NCI-H1092 treated with DMSO at 0.1 percent for 48 hours (cell line): Measurements from ENCODE around the gene ZBTB16.

ENCODE experiments used
- DNase-seq: peaks from one replicate; lab custom pipeline; 2025; lab: John Stamatoyannopoulos, UW

The ZBTB16 gene

DNA sequence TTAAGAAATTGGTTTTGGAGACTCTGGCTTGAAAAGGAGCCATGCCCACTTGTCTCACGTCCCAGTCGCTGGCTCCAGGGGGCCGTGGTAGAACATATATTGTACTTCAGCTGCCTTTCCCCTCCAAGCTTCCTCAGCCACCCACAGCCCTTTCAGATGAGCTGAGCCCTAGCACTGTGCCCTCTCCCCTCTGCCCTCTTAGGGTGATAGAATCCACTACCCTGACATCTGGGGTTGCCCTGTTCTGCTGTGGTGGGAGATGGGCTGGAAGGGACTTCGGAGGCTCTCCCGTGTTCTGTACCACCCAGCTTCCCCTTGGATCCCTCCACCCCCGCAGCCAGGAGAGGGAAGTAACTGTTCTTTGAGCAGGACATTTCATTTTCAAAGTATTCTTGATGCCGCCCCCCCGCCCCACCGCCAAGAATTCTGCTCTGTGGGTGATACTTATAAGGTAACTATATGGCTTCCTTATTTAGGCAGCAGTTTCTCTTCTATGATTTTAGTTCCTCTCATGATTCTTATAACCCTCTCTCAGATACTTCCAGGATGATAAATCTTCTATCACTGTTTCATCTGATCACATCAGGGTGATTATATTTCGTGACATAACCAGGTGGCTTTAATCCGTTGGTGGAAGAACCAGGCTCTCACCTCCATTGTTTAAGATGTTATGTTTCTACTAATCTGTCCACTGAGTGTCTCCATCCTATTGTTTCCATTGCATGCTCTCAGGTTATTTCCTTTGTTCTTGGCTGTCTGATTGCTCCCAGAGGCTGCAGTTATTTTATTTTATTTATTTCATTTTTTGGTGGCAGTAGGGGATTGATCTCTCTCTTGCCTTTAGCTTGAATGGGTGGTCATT is 24.1 kb downstream of the ZBTB16 start:
- no peak for DNase-seq

DNA sequence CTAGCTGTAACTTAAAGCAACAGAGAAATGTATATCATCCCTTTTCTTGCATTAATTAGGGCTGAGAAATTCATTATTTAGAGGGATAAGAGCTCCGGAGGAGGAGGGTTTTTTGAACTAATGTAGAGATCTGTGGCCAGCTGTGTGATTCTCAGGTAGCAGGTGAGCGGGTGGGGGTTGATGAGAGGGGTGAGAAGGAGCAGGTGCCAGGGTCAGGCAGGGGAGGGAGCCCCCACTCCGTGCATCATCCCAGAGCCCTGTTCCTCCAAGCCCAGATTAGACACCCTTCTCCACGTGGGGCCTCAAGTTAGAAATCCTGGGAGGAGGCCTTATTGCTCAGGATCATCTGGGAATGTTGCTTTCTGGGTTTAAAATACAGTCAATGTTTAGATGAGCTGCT is 24.9 kb downstream of the ZBTB16 start:
- DNase-seq, result no peak

DNA sequence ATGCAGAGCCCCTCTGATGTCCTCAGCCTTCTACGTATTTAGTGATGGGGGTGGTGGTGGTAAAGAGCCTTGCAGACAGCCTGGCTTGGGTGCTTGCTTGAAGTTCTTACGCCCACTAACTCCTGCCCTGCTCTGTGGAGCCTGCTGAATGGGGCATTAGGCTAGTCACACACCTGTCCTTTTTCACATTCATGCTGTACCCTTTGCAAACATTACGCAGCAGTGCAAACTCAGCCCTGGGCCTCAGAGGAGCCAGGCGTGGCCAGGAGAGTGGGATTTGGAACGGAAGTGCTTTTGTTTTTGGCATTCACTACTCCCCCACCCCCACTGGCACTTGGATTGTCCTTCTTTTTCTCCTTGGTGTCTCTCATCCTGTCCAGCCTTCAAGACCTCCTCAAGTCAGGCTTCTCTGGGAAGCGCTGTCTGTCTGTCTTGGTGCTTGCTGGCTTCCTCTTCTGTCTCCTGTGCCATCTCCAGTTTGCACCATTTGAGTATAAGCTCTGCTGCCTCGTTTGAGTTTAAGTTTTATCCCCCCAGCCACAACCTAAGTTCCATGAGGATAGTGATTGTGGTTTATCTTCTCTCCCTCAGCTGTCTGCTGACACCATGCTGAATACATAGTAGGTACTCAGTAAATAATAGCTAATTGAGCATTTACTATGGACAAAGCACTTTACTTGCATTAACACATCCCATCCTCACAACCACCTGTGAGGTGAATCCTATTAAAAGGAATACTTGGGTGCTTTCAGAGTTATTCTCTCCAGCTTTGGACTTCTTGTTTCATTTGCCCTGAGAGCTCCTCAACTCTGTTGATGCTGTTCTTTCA is 26.7 kb downstream of the ZBTB16 start:
- peak; percentile 74 for DNase-seq

DNA sequence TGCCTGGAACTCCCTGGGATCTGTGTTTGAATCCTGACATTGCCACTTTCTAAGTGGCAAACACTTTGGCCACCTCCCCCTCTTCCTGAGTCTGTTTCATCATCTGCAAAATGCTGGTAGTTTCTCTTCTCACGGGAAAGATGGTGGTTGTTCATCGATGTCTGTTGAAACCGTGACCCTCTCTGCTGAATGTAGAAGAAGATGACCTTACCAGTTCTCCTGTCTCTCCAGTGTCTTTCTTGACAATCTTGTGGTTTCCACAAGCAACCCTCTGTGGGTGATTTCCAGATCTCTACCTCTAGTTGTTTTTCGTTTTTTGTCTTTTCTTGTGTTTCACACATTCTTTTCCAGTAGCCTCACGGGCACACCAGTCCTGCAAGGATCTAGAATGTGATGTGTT is 27.5 kb downstream of the ZBTB16 start:
- DNase-seq, result no peak

DNA sequence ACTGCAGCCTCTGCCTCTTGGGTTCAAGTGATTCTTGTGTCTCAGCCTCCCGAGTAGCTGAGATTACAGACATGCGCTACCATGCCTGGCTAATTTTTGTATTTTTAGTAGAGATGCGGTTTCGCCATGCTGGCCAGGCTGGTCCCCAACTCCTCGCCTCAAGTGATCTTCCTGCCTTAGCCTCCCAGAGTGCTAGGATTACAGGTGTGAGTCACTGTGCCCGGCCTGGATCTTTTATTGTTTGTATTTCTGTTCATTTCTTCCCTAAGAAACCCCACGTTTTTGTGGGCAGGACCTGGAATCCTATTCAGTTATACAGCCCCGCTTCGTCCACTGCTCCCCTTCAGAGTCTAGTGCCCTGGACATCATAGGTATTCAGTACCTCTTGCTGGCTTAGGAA is 28.7 kb downstream of the ZBTB16 start:
- DNase-seq, result no peak

DNA sequence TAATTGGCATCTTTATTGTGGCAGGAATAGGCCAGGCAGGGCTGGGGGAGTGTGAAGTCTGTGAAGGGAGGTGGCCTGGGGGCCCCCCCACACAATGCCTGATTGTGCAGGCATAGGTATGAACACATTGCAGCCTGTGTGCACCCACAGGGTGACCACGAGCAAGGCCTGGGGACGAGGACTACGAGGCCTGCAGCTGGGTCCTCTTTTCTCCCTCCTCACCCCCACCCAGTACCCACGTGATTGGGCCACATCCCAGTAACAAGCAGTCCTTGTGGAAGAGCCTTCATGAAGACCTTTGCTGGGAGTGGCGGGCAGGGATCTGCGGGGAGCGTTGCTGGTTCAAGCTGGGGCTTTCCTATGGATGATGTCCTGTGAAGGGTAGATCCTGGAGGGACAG is 29.3 kb downstream of the ZBTB16 start:
- no peak for DNase-seq

DNA sequence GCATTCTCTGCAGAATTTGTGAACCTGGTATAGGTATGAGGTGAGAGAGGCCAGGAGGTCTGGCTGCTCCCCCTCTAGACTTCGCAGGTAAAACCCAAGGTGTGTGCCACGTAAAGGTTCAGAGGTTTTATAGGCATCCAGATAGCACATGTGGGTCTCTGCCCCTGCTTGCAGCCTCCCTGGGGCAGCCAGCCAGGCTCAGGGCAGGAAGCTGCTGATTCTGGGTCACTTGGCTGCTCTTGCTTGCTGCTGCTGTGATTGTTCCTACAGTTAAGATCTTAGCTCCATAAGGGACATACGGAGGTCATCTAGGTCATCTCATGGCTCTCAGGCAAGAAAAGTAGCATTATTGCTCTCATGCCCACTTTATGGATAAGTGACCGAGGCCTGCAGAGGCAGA is 30.2 kb downstream of the ZBTB16 start:
- no peak for DNase-seq

DNA sequence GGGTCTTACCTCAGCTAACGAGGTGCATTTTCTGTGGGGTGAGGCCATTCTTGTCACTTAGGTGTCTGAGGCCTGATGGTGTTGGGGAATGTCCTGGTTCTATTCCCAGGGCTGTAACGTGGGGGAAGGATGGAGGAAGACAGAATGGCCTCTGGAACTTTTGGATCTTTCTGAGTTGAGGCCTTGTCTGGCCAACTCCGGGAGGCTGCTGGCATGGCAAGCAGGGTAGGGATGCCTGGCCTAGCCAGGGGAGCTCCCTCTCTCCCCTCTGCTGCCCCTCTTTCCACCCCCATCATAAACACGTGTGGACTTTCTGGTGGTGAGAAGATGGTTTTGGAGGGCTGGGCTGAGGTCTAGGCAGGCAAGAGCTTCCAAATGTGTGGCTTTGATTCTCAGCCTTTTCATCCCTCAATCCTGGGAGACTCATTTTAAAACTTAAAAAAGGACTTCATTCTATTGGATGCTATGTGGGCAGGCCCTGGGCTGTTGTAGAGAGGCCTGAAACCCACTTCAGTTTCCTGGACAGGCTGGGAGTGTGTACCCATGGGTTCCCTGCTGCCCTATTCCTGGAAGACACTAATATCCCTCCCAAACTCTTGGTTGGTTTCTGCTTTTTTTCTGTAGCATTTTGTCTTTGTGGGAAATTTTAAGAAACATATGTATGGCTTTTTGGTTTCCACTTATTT is 30.9 kb downstream of the ZBTB16 start:
- no peak for DNase-seq

DNA sequence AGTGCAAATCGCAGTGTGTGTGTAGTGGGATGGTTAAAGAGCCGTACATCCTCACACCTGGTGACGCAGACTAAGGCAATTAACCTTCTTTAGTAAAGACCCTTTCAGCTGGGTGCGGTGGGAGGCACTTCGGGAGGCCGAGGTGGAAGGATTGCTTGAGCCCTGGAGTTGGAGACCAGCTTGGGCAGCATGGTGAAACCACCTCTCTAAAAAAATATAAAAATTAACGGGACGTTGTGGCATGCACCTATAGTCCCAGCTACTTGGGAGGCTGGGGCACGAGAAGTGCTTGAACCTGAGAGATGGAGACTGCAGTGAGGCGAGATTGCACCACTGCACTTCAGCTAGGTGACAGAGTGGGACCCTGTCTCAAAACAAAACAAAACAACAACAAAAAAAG is 31.5 kb downstream of the ZBTB16 start:
- no peak for DNase-seq

DNA sequence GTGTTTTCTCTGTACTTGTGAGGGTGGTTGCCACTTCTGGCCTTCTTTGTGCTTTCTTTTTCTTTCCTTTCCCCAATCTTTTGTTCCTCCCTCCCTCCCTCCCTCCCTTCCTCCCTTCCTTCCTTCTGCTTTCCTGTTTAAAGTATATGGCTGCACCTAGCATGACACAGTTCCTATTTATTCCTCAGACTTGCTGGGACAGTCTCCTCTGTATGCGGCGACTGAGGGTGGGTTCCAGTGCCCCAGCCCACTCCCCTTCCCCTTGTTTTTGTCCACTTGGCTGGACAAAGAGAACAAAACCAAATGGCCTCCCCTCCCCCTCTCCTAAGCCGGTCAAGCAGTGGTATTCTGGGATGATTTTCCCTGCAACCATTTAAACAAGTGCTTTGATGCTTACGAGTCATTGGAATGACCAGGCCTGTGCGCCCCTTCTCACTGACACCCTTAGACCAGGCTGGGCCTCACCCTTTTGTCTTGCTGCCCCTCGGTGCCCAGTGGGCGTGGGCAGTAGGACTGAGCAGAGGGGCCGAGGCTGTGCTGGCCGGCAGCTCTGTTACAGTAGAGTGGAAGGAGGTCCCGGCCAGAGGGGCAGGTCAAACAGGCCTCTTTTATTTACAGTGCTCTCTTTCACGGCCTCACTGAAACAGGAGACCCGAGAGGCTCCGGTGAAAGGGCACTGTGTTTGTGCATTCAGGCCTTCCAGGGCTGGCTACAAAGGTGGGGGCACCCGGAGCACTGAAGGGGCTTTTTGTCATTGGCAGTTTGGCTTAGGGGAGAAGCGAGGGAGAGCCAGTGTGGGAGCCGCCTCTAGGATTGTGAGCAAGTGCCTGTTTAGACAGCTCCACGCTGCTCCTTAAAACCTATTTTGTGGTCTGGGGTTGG is 32.2 kb downstream of the ZBTB16 start:
- peak; percentile 11 for DNase-seq

DNA sequence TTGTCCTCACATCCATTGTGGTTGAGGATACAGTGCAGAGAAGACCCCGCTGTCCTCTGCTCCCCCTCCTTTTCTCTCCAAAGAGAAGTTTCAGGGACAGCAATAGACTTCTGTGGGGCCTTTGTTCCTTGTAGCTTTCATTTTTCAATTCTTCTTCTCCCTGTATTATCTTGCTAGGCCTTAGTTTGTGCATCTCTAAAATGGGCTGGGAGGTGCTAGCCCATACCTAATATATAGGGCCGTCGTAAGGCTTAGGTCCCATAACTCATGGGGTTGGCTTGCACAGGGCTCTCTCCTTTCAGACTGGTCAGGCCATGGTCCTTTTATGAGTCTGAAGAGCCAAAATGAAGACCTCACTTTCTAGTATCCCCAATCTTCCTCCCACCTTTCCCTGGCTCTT is 33.0 kb downstream of the ZBTB16 start:
- DNase-seq, result no peak

DNA sequence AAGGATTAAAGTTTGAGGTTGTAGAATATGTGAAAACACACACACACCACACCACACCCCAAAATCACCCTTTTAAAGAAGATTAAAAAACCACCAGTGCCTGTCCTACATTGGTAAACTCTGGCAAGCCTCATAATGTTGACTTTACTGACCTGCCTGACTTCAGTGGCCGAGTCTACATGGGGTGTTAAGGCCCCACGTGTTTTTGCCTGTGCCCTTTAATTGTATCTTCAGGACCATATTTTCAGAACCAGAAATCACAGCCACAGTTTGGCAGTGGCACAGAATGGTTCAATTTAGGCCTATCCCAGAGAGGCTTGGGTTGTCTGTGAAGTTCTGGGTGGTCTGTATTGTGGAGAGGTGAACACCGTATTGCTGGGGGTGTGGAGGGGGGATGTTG is 33.4 kb downstream of the ZBTB16 start:
- no peak for DNase-seq

DNA sequence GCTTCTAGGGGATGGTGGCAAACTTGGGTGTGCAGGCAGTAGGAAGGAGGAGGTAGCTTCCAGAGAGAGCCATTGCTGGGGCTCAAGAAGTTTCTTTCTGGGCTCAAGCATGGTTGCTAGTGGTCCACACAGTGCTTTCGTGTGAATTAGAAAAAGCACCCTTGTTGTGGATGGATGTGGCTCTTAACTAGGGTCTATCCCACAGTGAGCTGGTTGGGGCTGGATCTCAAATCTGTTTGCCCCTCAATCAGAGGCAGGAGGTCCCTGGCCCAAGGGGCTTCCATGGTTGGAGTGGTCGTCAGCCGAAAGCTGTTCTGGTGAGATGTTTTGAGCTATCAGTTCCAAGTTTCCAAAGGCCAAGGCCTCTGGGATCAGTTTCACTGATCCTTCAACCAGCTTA is 35.0 kb downstream of the ZBTB16 start:
- DNase-seq, result no peak

DNA sequence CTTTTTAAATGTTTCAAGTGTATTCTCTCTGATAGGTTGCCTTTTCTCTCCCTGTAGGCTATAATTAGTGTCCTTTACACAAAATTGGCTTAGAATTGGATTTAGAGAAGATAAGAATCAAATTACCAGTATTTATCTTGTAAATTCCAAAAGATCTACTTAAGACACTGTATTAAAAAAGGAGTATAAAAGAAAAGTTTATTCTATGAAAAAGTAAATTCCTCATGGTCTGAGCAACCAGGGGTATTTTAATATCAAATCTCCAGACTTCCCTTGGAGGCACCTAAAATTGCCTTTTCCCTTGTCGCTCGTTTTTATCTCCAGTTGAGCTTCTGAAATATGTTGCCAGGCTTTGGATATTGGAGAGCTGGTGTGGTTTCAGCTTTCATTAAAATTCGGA is 36.4 kb downstream of the ZBTB16 start:
- DNase-seq, result no peak

DNA sequence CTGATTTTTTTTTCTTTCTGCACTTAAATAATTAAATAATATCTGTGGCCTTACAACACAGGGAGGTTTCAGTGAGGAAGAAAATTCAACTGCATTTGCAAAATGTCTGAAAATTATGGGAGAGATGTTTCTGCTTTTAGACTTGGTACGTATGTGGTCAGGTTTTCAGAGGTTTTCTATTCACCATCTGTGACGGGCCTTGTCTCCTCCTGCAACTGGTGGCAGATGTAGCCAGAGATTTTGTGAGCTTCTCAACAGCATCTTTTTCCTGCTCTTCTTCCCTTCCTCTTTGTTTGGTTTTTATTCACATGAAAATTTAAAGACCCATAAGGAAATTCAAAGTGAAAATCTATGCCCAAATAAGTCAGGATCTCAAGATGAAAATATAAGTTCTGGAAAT is 38.3 kb downstream of the ZBTB16 start:
- DNase-seq, result no peak

DNA sequence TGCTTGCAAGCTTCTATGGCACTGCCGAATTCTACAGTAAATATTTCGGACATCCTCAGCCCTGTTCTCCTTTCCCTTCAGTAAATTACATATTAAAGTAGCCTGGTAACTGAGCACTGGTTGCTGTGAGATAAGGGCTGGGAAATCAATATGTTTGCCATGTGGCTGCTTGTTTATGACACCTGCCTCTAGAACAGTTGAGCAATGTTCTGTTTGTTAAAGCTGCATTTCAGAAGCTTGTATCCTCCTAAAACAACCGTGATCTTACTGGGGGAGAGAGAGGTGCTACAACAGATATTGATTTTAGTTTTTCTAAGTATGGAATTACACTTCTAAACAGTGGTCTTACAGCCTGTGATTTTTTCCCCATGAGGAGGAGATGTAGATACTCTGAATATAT is 39.4 kb downstream of the ZBTB16 start:
- DNase-seq, result peak; percentile 89

DNA sequence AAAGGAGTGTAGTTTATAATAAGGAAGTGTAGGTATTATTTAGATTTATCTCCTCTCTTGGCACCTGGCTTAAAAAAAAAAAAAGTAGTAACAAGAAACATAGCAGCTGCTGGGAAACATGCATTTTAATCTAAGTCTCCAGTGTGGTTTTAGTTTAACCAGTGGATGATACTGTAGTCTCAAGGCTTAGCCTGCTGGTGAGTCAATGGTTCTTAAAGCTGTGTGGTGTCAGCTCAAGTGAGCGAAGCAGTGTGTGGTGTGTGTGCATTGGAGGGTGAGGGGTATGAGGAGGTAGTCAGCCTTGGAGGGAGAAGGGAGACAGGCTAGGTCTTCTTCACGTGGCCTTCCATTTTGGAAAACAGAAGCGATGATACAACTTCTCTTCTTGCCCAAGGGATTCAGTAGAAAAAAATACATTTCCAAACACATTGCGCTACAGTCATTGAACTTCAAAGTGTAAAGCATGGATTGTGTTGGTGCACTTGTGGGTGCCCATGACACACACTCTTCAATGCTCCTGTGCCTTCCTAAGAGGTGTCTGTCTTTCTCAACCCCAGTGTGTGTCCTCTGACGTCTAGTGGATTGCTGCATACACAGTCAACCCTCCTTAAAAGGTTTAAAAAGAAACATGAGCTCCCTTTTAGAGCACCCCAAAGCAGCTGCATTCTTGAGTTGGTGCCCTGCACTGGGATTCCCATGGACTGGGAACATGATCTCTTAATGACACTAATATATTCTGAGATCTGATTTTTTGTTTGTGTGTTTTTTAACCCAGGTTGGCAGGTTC is 40.1 kb downstream of the ZBTB16 start:
- no peak for DNase-seq

DNA sequence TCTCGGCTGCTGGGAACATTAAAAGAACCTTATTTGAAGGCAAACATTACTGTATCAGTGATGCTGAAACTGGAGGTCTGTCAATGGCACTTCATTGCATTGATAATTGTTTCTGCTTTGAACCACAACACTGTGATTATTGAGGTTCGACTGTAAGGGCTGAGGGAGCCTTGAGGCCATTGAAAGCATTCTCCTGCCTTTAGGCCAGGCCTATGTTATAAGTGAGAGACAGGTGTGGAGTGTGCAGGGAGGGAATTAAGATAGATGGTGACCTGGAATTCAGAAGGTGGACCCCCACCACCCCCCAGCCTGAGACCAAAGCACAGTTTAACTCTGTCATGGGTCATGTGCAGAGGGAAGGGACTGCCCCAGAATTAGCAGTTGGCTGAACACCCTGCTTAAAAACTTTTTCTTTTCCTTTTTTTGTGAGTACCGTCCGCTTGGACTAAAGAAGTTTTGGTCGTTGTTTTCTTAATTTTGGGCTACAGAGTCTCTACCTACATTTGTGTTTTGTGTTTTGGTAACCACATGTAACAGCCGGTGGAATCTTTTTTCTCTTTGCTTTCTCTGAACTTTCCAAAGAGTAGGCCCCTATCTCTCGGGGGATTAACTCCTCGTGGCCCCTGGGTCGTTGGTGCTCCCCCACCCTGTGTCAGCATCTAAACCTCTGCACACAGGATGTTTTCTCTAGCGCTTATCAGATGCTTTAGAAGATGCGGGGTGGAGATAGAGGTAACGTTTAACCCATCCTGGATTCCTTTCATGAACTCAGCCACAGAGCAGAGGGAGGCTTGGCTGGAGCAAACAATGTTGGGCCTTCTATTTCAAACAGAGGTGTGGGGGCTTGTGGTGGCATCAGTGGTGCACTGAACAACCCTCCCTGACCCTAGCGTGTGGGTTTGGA is 43.7 kb downstream of the ZBTB16 start:
- DNase-seq, result no peak

DNA sequence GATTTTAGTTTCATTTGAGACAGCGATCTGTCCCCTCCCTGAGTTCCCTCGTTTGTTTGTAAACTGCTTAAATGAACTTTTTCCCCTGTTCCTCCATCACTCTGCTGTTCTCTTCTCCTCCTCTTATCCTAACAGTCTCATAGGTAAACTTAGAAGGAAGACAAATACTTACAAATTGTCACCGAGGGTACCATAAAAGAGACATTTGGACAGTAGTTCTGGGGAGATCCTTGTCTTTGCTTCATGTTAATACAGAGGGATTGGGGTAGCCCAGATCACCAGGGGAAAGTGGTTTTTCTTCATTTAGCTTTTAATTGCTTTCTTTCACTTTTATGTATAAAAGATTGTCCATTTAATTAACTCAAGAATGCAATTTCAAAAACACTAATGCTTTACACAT is 46.1 kb downstream of the ZBTB16 start:
- DNase-seq, result no peak

DNA sequence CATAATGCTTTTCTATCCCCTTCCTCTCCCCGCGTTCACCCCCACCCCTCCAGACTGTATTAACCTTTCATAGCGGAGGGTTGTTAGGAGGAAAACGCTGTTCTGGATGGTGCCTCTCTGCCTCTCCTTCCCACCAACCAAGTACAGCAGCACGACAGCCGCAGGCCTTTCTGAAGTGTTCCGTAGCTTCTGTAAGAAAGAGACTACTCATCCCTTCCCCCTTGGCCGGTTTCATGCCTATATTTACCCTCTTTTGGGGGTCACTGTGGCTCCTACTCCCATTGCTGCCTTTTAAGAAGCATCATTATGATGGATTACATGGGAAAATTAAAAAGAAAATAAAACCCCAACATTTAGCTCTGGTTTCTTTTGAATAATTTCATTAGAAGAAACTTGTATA is 46.5 kb downstream of the ZBTB16 start:
- no peak for DNase-seq
